Nephron progenitor cell (in vitro differentiated cells): ENCODE data around the gene GNPTG.

Experiments
- DNase-seq: peaks from one replicate; pipeline ENCODE4 v3.0.0; 2021
- H3K27ac Mint-ChIP-seq: 2 replicates; pipeline ENCODE4 v1.8.0; 2021; ENCODE audit warnings: mild to moderate bottlenecking, moderate library complexity, mixed read lengths
- H3K27me3 Mint-ChIP-seq: 2 replicates; pipeline ENCODE4 v1.8.0; 2021; ENCODE audit warnings: mild to moderate bottlenecking, low read depth, mixed read lengths; ENCODE audit not compliant: poor library complexity
- H3K36me3 Mint-ChIP-seq: 2 replicates; pipeline ENCODE4 v1.8.0; 2021; ENCODE audit warnings: low read depth, mixed read lengths
- H3K4me1 Mint-ChIP-seq: 2 replicates; pipeline ENCODE4 v1.8.0; 2021; ENCODE audit warnings: mixed read lengths
- H3K4me3 Mint-ChIP-seq: 2 replicates; pipeline ENCODE4 v1.8.0; 2021; ENCODE audit warnings: mild to moderate bottlenecking, moderate library complexity, mixed read lengths
- H3K9me3 Mint-ChIP-seq: 2 replicates; pipeline ENCODE4 v1.8.0; 2021; ENCODE audit warnings: mild to moderate bottlenecking, moderate library complexity, mixed read lengths
- TF ChIP-seq, protein P1 (sequence below): fragments of 200-600 bp; sonication (generic); IDR thresholded peaks from 2 replicates; pipeline ENCODE4 v1.5.0; 2021; ENCODE audit warnings: antibody characterized with exemption

GNPTG gene

DNA sequence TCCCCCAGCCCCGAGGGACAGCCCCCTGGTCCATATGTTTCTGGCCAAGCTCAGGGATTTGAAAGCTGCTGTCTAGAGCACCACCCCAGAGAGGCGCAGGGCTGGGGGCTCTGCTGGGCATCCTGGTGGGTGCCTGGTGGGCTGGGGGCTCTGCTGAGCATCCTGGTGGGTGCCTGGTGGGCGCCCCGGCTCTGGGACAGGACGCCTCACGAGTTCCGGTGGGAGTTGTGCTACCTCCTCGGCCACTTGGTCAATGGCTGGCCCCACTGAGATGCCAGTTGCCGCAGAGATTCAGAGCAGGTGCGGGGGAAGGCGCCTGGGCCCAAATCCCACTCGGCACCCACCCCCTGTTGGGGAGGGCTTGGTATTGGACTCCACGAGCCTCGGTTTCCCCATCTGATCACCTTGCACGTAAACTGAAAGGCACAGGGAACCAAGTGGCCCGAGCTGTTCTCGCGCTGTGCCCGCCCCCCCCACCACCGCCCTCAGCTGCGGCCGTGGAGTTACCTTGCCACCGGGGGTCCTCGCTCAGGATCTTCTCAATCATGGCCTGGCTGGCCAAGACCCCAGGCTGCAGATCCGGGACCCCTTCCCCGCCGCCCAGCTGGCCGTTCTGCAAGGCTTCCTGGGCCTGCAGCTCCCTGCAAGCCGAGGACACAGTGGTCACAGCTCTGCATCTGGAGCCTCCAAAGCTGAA is 49.5 kb downstream of the GNPTG start:
- H3K27me3 Mint-ChIP-seq, result peaks cover 5% of the 10 kb centered on the region
- no peaks in the 10 kb centered on the region for H3K9me3 Mint-ChIP-seq
- DNase-seq, result no peak
- H3K27ac Mint-ChIP-seq, result no peak overlapping the region
- no peaks in the 10 kb centered on the region for H3K4me1 Mint-ChIP-seq
- no peak overlapping the region for H3K4me3 Mint-ChIP-seq
- H3K36me3 Mint-ChIP-seq, result peaks cover 14% of the 10 kb centered on the region
- TF ChIP-seq, protein P1, sequence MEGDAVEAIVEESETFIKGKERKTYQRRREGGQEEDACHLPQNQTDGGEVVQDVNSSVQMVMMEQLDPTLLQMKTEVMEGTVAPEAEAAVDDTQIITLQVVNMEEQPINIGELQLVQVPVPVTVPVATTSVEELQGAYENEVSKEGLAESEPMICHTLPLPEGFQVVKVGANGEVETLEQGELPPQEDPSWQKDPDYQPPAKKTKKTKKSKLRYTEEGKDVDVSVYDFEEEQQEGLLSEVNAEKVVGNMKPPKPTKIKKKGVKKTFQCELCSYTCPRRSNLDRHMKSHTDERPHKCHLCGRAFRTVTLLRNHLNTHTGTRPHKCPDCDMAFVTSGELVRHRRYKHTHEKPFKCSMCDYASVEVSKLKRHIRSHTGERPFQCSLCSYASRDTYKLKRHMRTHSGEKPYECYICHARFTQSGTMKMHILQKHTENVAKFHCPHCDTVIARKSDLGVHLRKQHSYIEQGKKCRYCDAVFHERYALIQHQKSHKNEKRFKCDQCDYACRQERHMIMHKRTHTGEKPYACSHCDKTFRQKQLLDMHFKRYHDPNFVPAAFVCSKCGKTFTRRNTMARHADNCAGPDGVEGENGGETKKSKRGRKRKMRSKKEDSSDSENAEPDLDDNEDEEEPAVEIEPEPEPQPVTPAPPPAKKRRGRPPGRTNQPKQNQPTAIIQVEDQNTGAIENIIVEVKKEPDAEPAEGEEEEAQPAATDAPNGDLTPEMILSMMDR, result no peak

DNA sequence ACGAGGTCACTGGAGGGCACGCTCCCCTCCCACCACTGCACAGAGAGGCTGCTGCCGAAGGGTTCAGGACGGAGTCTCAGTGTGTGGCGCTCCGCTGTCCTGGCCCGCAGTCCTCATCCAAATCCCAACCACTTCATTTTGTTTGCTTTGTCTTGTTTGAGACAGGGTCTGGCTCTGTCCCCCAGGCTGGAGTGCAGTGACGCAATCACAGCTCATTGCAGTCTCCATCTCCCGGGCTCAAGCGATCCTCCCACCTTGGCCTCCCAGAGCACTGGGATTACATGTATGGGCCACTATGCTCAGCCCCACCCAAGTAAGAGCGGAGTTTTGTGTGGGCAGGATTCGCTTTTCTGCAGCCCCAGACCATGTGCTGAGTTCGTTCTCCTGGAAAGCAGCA is 50.0 kb downstream of the GNPTG start:
- TF ChIP-seq, protein P1, result no peak
- Mint-ChIP-seq H3K4me3 (no peak overlapping the region), H3K9me3 (no peaks in the 10 kb centered on the region), H3K27me3 (peaks cover 5% of the 10 kb centered on the region), H3K27ac (no peak overlapping the region), H3K36me3 (peaks cover 14% of the 10 kb centered on the region), H3K4me1 (no peaks in the 10 kb centered on the region)
- no peak for DNase-seq

DNA sequence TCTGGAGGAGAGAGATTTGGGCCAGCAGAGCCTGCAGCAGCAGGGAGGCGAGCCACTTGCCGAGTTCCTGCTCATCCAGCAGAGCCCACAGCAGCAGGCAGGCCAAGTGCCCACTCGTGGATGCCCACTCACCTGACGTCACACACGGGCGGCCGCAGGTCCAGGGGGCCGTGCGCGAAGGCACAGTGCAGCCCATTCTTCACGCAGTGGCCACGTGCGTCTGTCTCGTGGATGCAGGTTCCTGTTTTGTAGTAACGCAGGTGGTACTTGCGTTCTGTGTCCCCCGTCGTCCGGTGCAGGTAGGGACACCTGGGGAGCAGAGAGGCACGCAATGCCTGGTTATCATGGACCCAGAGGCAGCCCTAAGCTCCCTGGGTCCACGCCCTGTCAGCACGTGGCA is 51.3 kb downstream of the GNPTG start:
- Mint-ChIP-seq H3K9me3 (no peaks in the 10 kb centered on the region), H3K4me1 (no peaks in the 10 kb centered on the region), H3K27ac (no peak overlapping the region), H3K27me3 (peaks cover 5% of the 10 kb centered on the region), H3K36me3 (peaks cover 12% of the 10 kb centered on the region), H3K4me3 (no peak overlapping the region)
- DNase-seq, result no peak
- TF ChIP-seq, protein P1, result no peak

DNA sequence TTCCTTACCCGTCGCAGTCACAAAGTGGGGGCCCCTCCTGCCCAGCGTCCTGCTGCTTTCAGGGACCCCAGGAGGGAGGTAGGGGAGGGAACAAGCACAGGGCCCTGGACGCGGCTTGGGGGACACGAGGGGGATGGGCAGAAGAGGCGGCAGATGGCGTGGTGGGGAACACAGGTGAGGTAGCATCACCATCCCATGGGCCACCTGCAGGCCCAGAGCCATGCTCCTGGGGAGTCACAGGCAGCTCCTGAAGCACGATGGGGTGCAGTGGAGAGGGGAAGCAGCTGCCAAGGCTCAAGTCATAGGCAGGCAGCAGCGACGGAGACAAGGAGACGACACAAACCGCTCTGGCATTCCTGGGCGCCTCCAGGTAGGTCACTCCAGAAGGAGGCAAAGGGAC is 52.0 kb downstream of the GNPTG start:
- no peak for DNase-seq
- Mint-ChIP-seq H3K36me3 (peaks cover 7% of the 10 kb centered on the region), H3K9me3 (no peaks in the 10 kb centered on the region), H3K27ac (no peak overlapping the region), H3K4me1 (no peaks in the 10 kb centered on the region), H3K27me3 (peaks cover 5% of the 10 kb centered on the region), H3K4me3 (no peak overlapping the region)
- TF ChIP-seq, protein P1, result no peak

DNA sequence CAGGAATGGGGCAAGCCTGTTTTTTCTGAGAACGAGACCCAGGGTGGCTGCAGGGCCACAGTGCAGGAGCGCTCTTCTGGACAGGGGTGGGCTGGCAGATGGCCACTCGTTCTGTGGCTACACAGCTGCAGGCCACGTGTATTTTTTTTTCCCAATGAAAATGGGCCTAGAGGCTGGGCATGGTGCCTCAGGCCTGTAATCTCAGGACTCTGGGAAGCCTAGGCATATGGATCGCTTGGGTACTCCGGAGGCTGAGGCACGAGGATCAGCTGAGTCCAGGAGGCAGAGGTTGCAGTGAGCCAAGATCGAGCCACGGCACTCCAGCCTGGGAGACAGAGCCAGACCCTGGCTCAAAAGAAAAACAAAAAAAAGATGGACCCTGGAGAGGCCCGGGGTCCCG is 56.0 kb downstream of the GNPTG start:
- Mint-ChIP-seq H3K27me3 (peaks cover 14% of the 10 kb centered on the region), H3K4me3 (peak overlapping the region; percentile 81), H3K36me3 (peaks cover 12% of the 10 kb centered on the region), H3K9me3 (no peaks in the 10 kb centered on the region), H3K4me1 (peaks cover 10% of the 10 kb centered on the region), H3K27ac (no peak overlapping the region)
- no peak for DNase-seq
- TF ChIP-seq, protein P1, result no peak

DNA sequence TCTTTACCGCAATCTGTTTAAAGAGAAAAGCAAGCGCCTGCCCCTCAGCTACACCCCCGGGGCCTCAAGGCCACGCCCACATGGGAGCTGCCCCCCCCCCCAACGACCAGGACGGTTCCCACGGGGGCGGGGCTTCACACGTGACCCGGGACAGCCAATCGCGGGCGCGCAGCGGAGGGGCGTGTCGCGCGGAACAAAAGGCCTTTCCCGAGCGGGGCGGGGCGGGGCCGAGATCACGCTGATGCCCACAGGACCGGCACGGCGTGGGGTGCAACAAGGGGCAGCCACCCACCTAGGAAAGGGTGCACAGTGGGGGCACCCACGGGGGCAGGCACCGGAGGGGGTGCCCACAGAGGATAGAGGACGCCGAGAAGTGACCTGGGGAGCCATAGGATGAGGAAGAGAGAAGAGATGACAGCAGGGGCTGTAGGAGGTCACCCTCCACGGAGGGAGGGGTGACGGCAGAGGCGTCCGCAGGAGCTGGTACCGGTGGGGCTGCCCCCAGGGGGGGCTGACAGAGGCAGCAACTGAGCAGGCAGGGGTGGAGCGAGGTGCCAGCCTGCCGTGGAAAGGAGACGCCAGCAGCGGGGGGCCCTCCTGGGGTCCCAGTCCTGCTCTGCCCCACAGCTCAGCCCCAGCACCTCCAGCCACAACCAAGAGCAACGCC is 56.6 kb downstream of the GNPTG start:
- no peaks in the 10 kb centered on the region for H3K9me3 Mint-ChIP-seq
- peaks cover 16% of the 10 kb centered on the region for H3K27me3 Mint-ChIP-seq
- peaks cover 10% of the 10 kb centered on the region for H3K4me1 Mint-ChIP-seq
- TF ChIP-seq, protein P1, result no peak
- peak overlapping the region; percentile 81 for H3K4me3 Mint-ChIP-seq
- peak; percentile 99 for DNase-seq
- H3K27ac Mint-ChIP-seq, result no peak overlapping the region
- peaks cover 12% of the 10 kb centered on the region for H3K36me3 Mint-ChIP-seq
